PC-3 (cell line): ENCODE data around the gene HOXB1. TPM values are rescaled to one million over a fixed set of nuclear protein-coding genes. Genes with fewer than 3 reads are reported as not detected.

Experiments
- ATAC-seq: fragments of 200-7000 bp; cut with Tn5 transposase; 2 replicates; pipeline ENCODE4 v1.9.1; 2020; ENCODE audit warnings: mild to moderate bottlenecking, moderate library complexity
- BruUV-seq: library from RNA; stranded (reverse); fragments of 400-500 nt; replicated peaks from 2 replicates; lab custom pipeline; 2021; lab: Mats Ljungman, UMichigan
- CTCF ChIA-PET: fragments of 300-600 bp; sonication (Branson Sonifier 250); formaldehyde crosslinking; loops from one replicate; lab custom pipeline; 2022; ENCODE audit warnings: antibody characterized with exemption; lab: Charles Lee
- POLR2A ChIA-PET: fragments of 300-600 bp; sonication (Branson Sonifier 250); formaldehyde crosslinking; loops from one replicate; lab custom pipeline; 2022; ENCODE audit warnings: antibody characterized with exemption; ENCODE audit not compliant: unreplicated experiment; lab: Charles Lee
- DNase-seq: peaks from one replicate; pipeline ENCODE4 v3.0.0-alpha.2; 2015
- H2AFZ ChIP-seq: fragments of 300-600 bp; sonication (generic); 2 replicates; pipeline ENCODE4 v1.6.0; 2016; ENCODE audit warnings: antibody characterized with exemption, low read length
- H3F3A ChIP-seq: fragments of 300-600 bp; sonication (generic); one replicate; pipeline ENCODE4 v1.6.0; 2017; ENCODE audit warnings: antibody characterized with exemption, low read length, control low read depth, mild to moderate bottlenecking; ENCODE audit not compliant: unreplicated experiment
- H3K27ac ChIP-seq: fragments of 300-600 bp; sonication (generic); 2 replicates; pipeline ENCODE4 v1.5.1; 2016; ENCODE audit warnings: mild to moderate bottlenecking, low read length
- H3K27me3 ChIP-seq: fragments of 300-600 bp; sonication (generic); 2 replicates; pipeline ENCODE4 v1.6.1; 2016; ENCODE audit warnings: low read length, mixed read lengths
- H3K36me3 ChIP-seq: fragments of 300-600 bp; sonication (generic); 2 replicates; pipeline ENCODE4 v1.6.1; 2016; ENCODE audit warnings: low read depth, mixed run types, low read length, mixed read lengths
- H3K4me1 ChIP-seq: fragments of 300-600 bp; sonication (generic); 2 replicates; pipeline ENCODE4 v1.5.1; 2016; ENCODE audit warnings: low read length; ENCODE audit not compliant: insufficient read depth
- H3K4me2 ChIP-seq: fragments of 300-600 bp; sonication (generic); 2 replicates; pipeline ENCODE4 v1.6.0; 2016; ENCODE audit warnings: low read length
- H3K4me3 ChIP-seq: fragments of 300-600 bp; sonication (generic); 2 replicates; pipeline ENCODE4 v1.5.1; 2016; ENCODE audit warnings: mild to moderate bottlenecking, low read length, mixed read lengths
- H3K79me2 ChIP-seq: fragments of 300-600 bp; sonication (generic); 2 replicates; pipeline ENCODE4 v1.6.1; 2017; ENCODE audit warnings: low read length, mixed read lengths
- H3K9ac ChIP-seq: fragments of 300-600 bp; sonication (generic); 2 replicates; pipeline ENCODE4 v1.6.0; 2016; ENCODE audit warnings: mild to moderate bottlenecking, low read length
- H3K9me2 ChIP-seq: fragments of 300-600 bp; sonication (generic); replicated peaks from 2 replicates; pipeline ENCODE4 v1.6.1; 2016; ENCODE audit warnings: mixed run types, low read length, mixed read lengths
- H3K9me3 ChIP-seq: fragments of 300-600 bp; sonication (generic); 2 replicates; pipeline ENCODE4 v1.6.1; 2016; ENCODE audit warnings: low read length, mixed read lengths
- H4K20me1 ChIP-seq: fragments of 300-600 bp; sonication (generic); 2 replicates; pipeline ENCODE4 v1.6.1; 2016; ENCODE audit warnings: low read length, mixed read lengths
- EZH2 ChIP-seq: fragments of 300-600 bp; sonication (generic); IDR thresholded peaks from one replicate; pipeline ENCODE4 v1.6.1; 2017; ENCODE audit warnings: antibody characterized with exemption, mild to moderate bottlenecking, low read length; ENCODE audit not compliant: unreplicated experiment
- EZH2phosphoT487 ChIP-seq: fragments of 300-600 bp; sonication (generic); IDR thresholded peaks from 2 replicates; pipeline ENCODE4 v1.6.1; 2018; ENCODE audit warnings: mild to moderate bottlenecking, antibody characterized with exemption, low read length, borderline replicate concordance
- intact Hi-C: fragments of 100-400 bp; cut with micrococcal nuclease; formaldehyde crosslinking; loops from 2 replicates; pipeline ENCODE4 v1.9.0; 2023
- total RNA-seq: library from RNA; depleted of rRNA; stranded (reverse); fragments of >200 nt; gene quantifications from 2 replicates; pipeline ENCODE4 v1.2.3, GENCODE V29; 2014
- TF ChIP-seq, protein P1 (sequence below): fragments of 300-600 bp; sonication (generic); conservative IDR thresholded peaks from 2 replicates; pipeline ENCODE4 v1.5.1; 2017; ENCODE audit warnings: antibody characterized with exemption, low read depth, mild to moderate bottlenecking, low read length

HOXB1 gene
- total RNA-seq, 1 experiment from 2014 or later, result not detected

DNA sequence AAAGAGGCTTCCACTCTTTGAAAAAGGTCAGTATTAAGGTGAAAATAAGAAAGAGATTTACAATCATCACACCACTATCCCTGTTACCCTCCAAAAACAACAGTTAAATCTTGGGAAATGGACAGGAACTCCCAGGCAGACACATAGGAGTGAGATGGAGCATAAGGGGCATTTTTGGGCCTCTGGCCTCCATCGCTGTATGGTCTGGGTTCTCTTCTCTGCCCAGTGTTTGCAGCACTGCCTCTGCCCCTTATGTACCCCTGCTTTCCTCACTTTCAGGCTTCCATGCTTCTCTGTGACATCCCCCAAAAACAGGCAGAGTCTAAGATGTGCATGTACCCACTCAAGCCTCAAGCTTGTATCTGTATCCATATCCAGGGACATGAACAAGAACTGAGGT lies 14.7 kb upstream of the HOXB1 start:
- Histone ChIP-seq H3K9me2 (no peaks in the 10 kb centered on the region), H3F3A (no peaks in the 10 kb centered on the region), H3K4me1 (no peaks in the 10 kb centered on the region), H3K9ac (no peak overlapping the region), H4K20me1 (no peaks in the 10 kb centered on the region), H3K4me3 (no peak overlapping the region), H3K79me2 (no peaks in the 10 kb centered on the region), H2AFZ (no peak overlapping the region), H3K9me3 (no peaks in the 10 kb centered on the region), H3K27me3 (no peaks in the 10 kb centered on the region), H3K27ac (no peak overlapping the region), H3K36me3 (no peaks in the 10 kb centered on the region), H3K4me2 (no peak overlapping the region)
- ATAC-seq, result no peak
- POLR2A ChIA-PET, result no interaction called here
- TF ChIP-seq, protein P1, sequence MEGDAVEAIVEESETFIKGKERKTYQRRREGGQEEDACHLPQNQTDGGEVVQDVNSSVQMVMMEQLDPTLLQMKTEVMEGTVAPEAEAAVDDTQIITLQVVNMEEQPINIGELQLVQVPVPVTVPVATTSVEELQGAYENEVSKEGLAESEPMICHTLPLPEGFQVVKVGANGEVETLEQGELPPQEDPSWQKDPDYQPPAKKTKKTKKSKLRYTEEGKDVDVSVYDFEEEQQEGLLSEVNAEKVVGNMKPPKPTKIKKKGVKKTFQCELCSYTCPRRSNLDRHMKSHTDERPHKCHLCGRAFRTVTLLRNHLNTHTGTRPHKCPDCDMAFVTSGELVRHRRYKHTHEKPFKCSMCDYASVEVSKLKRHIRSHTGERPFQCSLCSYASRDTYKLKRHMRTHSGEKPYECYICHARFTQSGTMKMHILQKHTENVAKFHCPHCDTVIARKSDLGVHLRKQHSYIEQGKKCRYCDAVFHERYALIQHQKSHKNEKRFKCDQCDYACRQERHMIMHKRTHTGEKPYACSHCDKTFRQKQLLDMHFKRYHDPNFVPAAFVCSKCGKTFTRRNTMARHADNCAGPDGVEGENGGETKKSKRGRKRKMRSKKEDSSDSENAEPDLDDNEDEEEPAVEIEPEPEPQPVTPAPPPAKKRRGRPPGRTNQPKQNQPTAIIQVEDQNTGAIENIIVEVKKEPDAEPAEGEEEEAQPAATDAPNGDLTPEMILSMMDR, result no peak
- TF ChIP-seq EZH2 (no peak), EZH2phosphoT487 (no peak)
- CTCF ChIA-PET, result no interaction called here
- intact Hi-C loops, result no loop called here
- no peak for DNase-seq
- no TSS peak for BruUV-seq

DNA sequence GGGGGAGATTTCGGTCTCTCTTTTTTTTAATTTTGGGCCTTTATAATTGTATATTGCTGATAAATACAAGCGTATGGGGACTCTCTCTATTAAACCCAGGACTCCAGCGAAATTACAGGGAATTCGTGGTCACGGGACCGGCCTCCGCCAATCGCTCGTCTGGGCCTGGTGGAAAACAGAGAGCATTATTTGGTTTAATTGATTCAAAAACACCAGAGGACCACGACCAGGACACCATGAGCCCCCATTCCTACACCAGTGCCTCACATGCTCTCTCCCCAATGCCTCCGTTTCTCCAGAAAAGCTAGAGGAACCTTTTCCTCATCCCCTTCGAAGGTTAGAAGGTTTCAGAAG lies 14.2 kb upstream of the HOXB1 start, which contains the start of gene HOXB2:
HOXB2 (minus strand) TSS at position 88 of the 354 bp plus-strand sequence. CDS start 198 bp downstream, outside the sequence.
- H3K79me2 ChIP-seq, result no peaks in the 10 kb centered on the region
- H3K4me2 ChIP-seq, result peak within 1 kb of the TSS; percentile 76
- H3K9me2 ChIP-seq, result no peaks in the 10 kb centered on the region
- H3K4me1 ChIP-seq, result no peaks in the 10 kb centered on the region
- intact Hi-C loops, result no loop called here
- H3K27me3 ChIP-seq, result no peaks in the 10 kb centered on the region
- H3K4me3 ChIP-seq, result peak within 1 kb of the TSS; percentile 63; the same call in 1 of the 2 replicates
- no TSS peak for BruUV-seq
- POLR2A ChIA-PET, result no interaction called here
- H3K27ac ChIP-seq, result no peak within 1 kb of the TSS
- CTCF ChIA-PET, result no interaction called here
- no peaks in the 10 kb centered on the region for H3K9me3 ChIP-seq
- H3K36me3 ChIP-seq, result no peaks in the 10 kb centered on the region
- H4K20me1 ChIP-seq, result no peaks in the 10 kb centered on the region
- TF ChIP-seq, protein P1, result no peak
- TF ChIP-seq EZH2phosphoT487 (no peak), EZH2 (no peak)
- no peak within 1 kb of the TSS for H3K9ac ChIP-seq
- ATAC-seq (no peak), DNase-seq (no peak)
- peak within 1 kb of the TSS; percentile 81; the same call in 1 of the 2 replicates for H2AFZ ChIP-seq
- H3F3A ChIP-seq, result no peaks in the 10 kb centered on the region

DNA sequence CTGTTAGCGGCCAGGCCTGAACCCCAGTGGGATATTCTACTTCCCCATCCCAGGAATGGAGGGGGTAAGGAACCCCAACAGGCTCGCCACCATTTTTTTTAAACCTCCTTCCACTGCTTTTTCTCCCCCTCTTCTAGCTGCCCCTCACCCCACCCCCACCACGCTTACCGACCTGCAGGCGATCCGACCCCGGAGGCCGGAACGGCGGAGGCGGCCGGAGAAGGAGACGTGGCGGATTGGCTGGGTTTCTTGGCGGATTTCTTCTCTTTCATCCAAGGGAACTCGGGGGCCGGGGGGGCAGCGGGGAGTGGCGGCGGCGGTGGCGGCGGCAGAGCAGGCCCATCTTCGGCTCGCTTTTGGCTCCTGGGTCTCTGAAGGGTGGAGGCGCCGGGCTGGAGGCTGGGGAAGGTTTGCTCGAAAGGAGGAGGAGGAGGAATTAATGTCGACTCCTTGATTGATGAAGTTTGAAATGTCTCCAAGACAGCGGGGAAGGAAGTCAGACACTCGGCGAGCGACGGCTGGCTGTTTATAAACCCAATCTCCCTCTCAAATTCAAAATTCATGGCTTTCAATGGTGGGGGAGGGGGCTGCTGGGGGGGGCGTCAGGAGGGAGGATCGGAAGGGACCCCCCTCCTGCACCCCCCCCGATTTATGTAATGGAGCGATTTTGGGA lies 13.7 kb upstream of the HOXB1 start:
- Histone ChIP-seq H3K4me3 (no peak overlapping the region), H3K9me3 (no peaks in the 10 kb centered on the region), H3F3A (no peaks in the 10 kb centered on the region), H3K4me2 (no peak overlapping the region), H3K4me1 (no peaks in the 10 kb centered on the region), H3K9me2 (no peaks in the 10 kb centered on the region), H3K27me3 (no peaks in the 10 kb centered on the region), H3K9ac (no peak overlapping the region), H4K20me1 (no peaks in the 10 kb centered on the region), H3K36me3 (no peaks in the 10 kb centered on the region), H3K79me2 (no peaks in the 10 kb centered on the region), H3K27ac (no peak overlapping the region), H2AFZ (no peak overlapping the region)
- DNase-seq (no peak), ATAC-seq (no peak)
- no TSS peak for BruUV-seq
- ChIA-PET CTCF (no interaction called here), POLR2A (no interaction called here)
- TF ChIP-seq, protein P1, result no peak
- TF ChIP-seq EZH2phosphoT487 (no peak), EZH2 (no peak)
- intact Hi-C loops, result no loop called here
